ENCODE measurements around the gene PRIMPOL. TPM values are rescaled to one million over a fixed set of nuclear protein-coding genes. Genes with fewer than 3 reads are reported as not detected.

The PRIMPOL gene
- total RNA-seq, 4 donors from 2014 or later, result 13.4 to 22.8 (median 16.6) TPM

GRCh38 chr4:184681916-184682315, 32.4 kb downstream of the PRIMPOL start:
- Histone ChIP-seq H3K27me3 (no peaks in the 10 kb centered on the region), H3K4me3 (no peak overlapping the region), H3K36me3 (peaks cover 0 to 34% (median 13%) of the 10 kb centered on the region in 4 donors), H3K4me1 (peaks cover 0 to 4% (median 0%) of the 10 kb centered on the region in 4 donors), H3K27ac (replicated peaks in 1 of 4) (no peak overlapping the region), H3K9me3 (no peaks in the 10 kb centered on the region)
- no peak for DNase-seq (ENCODE audit: extremely low spot score)
- 100% methylated on average over 1 of the region's 1 CpG for WGBS
- intact Hi-C loops (cut with DNase I), result no loop called here
- TF ChIP-seq POLR2AphosphoS5 (IDR thresholded peaks at IDR 0.05) (no peak), CTCF (IDR thresholded peaks at IDR 0.05) (no peak), POLR2A (IDR thresholded peaks at IDR 0.05; ENCODE audit: low read depth) (no peak), EP300 (IDR thresholded peaks at IDR 0.05) (no peak)

DNA sequence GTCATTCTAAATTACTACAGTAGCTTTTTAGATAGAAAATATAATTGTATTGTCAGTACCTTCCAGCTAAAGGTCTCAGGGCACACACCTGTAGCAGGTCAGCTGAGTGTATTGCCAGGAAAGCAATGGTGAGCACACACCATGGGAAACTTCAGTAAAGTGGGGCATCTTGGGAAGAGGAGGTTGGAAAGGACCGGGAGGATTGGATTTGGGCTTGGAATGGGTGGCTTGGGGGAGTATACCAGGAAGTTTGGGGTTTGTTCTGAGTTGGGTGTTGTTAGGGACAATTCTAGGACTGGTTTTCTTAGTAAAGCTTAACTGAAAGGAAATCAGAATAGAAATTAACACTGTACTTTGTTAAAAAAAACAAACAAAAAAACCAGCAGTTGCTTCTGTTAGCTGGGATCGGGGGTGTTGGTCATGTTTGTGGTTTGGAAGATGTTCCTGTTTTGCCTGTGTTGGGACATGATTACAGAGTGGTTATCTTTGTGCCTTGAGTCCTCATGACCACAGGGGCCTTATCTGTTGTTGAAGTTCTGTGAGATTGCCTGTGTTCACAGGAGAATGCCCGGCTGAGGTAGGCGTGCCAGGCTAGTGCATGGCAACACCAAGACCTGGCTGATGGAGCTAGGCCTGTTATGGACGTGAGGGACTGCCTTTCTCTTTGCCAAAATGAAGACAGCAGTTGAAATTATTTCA, 35.1 kb downstream of the PRIMPOL start:
- intact Hi-C loops (cut with DNase I), result no loop called here
- no peak for DNase-seq (ENCODE audit: extremely low spot score)
- WGBS, result 86% methylated on average over 5 of the region's 5 CpGs
- H3K27me3 ChIP-seq, result no peaks in the 10 kb centered on the region
- H3K4me1 ChIP-seq, result peaks cover 0 to 4% (median 0%) of the 10 kb centered on the region in 4 donors
- TF ChIP-seq POLR2AphosphoS5 (IDR thresholded peaks at IDR 0.05), result no peak
- no peak for TF ChIP-seq EP300 (IDR thresholded peaks at IDR 0.05)
- no peak overlapping the region for H3K4me3 ChIP-seq
- peaks cover 0 to 42% (median 12%) of the 10 kb centered on the region in 4 donors for H3K36me3 ChIP-seq
- no peak overlapping the region for H3K27ac ChIP-seq (replicated peaks in 1 of 4)
- H3K9me3 ChIP-seq, result no peaks in the 10 kb centered on the region

- Histone ChIP-seq H3K4me1 (no peaks in the 10 kb centered on the region), H3K27ac (replicated peaks in 1 of 4) (no peak overlapping the region), H3K9me3 (no peaks in the 10 kb centered on the region), H3K4me3 (no peak overlapping the region), H3K27me3 (no peaks in the 10 kb centered on the region), H3K36me3 (peaks cover 0 to 44% (median 4%) of the 10 kb centered on the region in 4 donors)
- TF ChIP-seq CTCF (IDR thresholded peaks at IDR 0.05), result no peak
- TF ChIP-seq EP300 (IDR thresholded peaks at IDR 0.05), result no peak
- no peak for DNase-seq (ENCODE audit: extremely low spot score)
- intact Hi-C loops (cut with DNase I), result no loop called here
- WGBS, result 55% methylated on average over 3 of the region's 3 CpGs
Observed at GRCh38 chr4:184688005-184688404, 38.5 kb downstream of the PRIMPOL start.

GRCh38 chr4:184688447-184688846, 38.9 kb downstream of the PRIMPOL start:
- H3K4me3 ChIP-seq, result no peak overlapping the region
- H3K27ac ChIP-seq (replicated peaks in 1 of 4), result no peak overlapping the region
- H3K27me3 ChIP-seq, result no peaks in the 10 kb centered on the region
- TF ChIP-seq CTCF (IDR thresholded peaks at IDR 0.05) (no peak), POLR2A (IDR thresholded peaks at IDR 0.05; ENCODE audit: low read depth) (no peak)
- no peaks in the 10 kb centered on the region for H3K4me1 ChIP-seq
- H3K9me3 ChIP-seq, result no peaks in the 10 kb centered on the region
- DNase-seq (ENCODE audit: extremely low spot score), result no peak
- intact Hi-C loops (cut with DNase I), result no loop called here
- H3K36me3 ChIP-seq, result peaks cover 0 to 48% (median 4%) of the 10 kb centered on the region in 4 donors
- 54% methylated on average over 11 of the region's 11 CpGs for WGBS

GRCh38 chr4:184689681-184690080, 40.1 kb downstream of the PRIMPOL start:
- H3K4me1 ChIP-seq, result peaks cover 4 to 6% (median 6%) of the 10 kb centered on the region in 4 donors
- H3K27ac ChIP-seq (replicated peaks in 1 of 4), result no peak overlapping the region
- 50% methylated on average over 5 of the region's 5 CpGs for WGBS
- peaks cover 0 to 60% (median 7%) of the 10 kb centered on the region in 4 donors for H3K36me3 ChIP-seq
- no peak overlapping the region for H3K4me3 ChIP-seq
- H3K9me3 ChIP-seq, result no peaks in the 10 kb centered on the region
- intact Hi-C loops (cut with DNase I), result no loop called here
- DNase-seq (ENCODE audit: extremely low spot score), result no peak
- no peaks in the 10 kb centered on the region for H3K27me3 ChIP-seq
- TF ChIP-seq CTCF (IDR thresholded peaks at IDR 0.05) (no peak), POLR2AphosphoS5 (IDR thresholded peaks at IDR 0.05) (no peak), EP300 (IDR thresholded peaks at IDR 0.05) (no peak), POLR2A (IDR thresholded peaks at IDR 0.05; ENCODE audit: low read depth) (no peak)

Data from esophagus muscularis mucosa (tissue), 4 donors.